GM18868 (cell line): ENCODE results near the gene ARHGEF9.
A peak's percentile ranks its signal among the peaks of the same experiment; 100 is the strongest.
"Not testable (repeated sequence)": the region's sequence is repeated elsewhere in the genome, so short reads cannot be mapped to it uniquely, and the experiment has no call there.

Experiments
- ATAC-seq: cut with Tn5 transposase; IDR thresholded peaks from one replicate; pipeline ENCODE4 v1.9.1; 2021; ENCODE audit warnings: mild to moderate bottlenecking, moderate library complexity; ENCODE audit not compliant: unreplicated experiment

ARHGEF9 gene

GRCh38 chrX:63784902-63785707 is at the start of gene ARHGEF9:
TSS of gene ARHGEF9 (minus strand) at chrX:63785214. CDS start at chrX:63785145, 69 bp downstream.
- peak; percentile 64 for ATAC-seq

DNA sequence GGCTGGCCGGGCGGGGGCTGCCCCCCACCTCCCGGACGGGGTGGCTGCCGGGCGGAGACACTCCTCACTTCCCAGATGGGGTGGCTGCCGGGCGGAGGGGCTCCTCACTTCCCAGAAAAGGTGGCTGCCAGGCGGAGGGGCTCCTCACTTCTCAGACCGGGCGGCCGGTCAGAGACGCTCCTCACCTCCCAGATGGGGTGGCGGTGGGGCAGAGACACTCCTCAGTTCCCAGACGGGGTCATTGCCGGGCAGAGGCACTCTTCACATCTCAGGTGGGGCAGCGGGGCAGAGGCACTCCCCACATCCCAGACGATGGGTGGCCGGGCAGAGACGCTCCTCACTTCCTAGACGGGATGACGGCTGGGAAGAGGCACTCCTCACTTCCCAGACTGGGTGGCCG is 40.4 kb upstream of the ARHGEF9 start:
- not testable (repeated sequence) for ATAC-seq

- ATAC-seq = no peak
Observed at GRCh38 chrX:63818156-63818555, 33.1 kb upstream of the ARHGEF9 start.

DNA sequence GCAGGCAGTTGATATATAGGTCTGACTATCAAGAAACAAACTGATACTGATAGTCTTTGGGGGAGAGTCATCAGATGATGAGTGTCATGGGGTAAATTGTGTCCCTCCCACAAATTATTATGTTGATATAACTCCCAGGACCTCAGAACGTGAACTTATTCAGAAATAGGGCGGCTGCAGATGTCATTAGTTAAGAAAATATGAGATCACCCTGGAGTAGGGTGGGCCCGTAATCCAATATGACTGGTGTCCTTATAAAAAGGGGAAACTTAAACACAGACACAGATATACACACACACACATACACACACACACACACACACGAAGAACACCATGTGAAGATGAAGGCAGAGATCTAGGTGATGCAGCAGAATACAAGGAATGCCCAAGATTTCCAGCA is 32.7 kb upstream of the ARHGEF9 start:
- ATAC-seq = no peak

- ATAC-seq = no peak
Observed at GRCh38 chrX:63812823-63813222, 27.8 kb upstream of the ARHGEF9 start.

GRCh38 chrX:63810746-63811145 is 25.7 kb upstream of the ARHGEF9 start:
- ATAC-seq = no peak

- no peak for ATAC-seq
Observed at GRCh38 chrX:63809173-63809572, 24.2 kb upstream of the ARHGEF9 start.

DNA sequence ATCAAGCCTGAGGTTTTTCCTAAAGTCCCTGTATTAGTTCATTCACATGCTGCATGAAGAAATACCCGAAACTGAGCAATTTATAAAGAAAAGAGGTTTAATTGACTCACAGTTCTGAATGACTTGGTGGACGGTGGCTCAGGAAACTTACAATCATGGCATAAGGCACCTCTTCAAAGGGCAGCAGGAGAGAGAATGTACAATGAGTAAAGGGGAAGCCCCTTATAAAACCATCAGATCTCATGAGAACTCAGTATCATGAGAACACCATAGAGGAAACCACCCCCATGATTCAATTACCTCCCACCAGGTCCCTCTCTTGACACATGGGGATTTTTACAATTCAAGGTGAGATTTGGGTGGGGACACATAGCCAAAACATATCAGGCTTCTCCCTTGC is 10.4 kb upstream of the ARHGEF9 start:
- ATAC-seq = not testable (repeated sequence)

DNA sequence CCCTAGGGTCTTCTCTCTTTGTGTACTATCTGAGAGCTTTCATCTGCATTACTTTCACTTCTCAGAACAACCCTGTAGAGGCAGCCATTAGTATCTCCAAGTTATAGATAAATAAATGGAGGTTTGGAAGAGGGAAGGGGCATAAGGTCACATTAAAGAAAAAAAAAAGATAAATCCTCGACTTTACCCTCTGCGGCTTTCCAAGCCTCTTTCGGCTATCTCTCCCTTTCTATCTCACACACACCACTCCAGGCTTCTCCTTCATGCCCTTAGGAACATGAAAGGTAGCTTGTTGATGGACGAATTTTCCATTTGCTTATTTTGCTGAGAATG is 660 bp upstream of the ARHGEF9 start:
- ATAC-seq = peak; percentile 44

GRCh38 chrX:63784346-63784901 is 590 bp downstream of the ARHGEF9 start:
- peak; percentile 10 for ATAC-seq

DNA sequence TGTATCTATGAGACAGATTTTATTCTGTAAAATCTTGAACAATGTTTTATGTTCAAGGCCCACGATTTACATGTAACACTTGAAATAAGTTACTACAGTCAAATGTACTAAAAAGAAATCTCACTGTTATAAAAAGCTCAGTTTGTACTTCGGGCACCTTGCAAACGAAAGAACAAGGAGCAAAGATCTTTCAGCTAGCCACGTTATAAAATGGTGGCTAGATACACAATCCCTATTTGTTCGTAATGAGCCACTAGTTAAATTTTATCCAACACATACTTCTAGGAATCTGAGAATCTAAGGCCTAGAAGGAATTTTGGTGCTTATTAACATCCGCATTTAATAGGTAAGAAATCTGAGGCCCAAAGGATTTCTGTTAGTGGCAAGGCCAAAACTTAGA is 2.5 kb downstream of the ARHGEF9 start:
- ATAC-seq = no peak

DNA sequence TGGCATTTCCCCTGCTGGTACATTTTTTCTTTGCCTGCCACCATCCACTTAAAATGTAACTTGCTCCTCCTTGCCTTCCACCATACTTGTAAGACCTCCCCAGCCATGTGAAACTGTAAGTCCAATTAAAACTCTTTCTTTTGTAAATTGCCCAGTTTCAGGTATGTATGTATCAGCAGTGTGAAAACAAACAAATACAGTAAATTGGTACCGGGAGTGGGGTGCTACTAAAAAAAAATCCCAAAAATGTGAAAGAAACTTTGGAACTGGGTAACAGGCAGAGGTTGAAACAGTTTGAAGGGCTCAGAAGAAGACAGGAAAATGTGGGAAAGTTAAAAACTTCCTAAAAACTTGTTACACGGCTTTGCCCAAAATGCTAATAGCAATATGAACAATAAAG is 16.3 kb downstream of the ARHGEF9 start:
- no peak for ATAC-seq

- ATAC-seq = no peak
Observed at GRCh38 chrX:63765712-63766111, 19.3 kb downstream of the ARHGEF9 start.

- ATAC-seq = no peak
Observed at GRCh38 chrX:63764946-63765345, 20.1 kb downstream of the ARHGEF9 start.

DNA sequence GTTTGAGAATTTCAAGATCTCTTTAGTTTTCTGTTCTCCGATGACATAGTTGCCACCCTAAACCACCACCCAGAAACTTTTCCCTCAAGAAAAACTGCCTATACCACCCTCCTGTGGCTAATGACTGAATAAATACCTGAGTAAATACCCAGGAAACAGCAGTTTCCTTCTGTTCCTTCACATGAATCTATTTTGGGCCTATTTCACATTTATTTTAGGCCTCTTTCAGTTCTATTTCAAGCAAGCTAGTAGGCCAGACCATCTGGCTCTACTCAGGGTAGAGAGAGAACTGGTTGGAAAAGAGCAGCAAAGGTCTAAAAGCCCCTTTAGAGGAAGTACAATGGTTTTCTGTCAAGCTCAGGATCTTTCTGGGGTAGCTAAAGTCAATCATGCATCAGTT is 23.4 kb downstream of the ARHGEF9 start:
- ATAC-seq = peak; percentile 84

- ATAC-seq = peak; percentile 18
Observed at GRCh38 chrX:63758011-63758410, 27.0 kb downstream of the ARHGEF9 start.

DNA sequence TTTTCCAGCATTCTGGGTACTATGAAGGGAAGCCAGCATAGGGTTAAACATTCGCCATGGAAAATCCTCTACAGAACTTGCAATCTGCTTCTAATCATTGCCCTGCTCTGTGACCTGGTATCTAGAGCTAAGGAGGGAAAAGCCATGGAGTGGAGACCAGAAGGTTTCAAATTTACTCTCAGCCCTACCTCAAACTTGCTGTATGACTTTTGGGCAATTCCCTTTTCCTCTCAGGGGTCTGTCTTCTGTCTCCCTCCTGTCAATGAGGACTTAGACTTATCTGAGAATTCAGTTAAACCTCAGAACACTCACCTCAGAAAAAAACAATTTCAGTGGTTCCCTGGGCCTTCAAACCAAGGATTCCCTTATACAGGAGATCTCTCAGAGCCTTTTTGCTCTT is 29.1 kb downstream of the ARHGEF9 start:
- ATAC-seq = peak; percentile 40

- ATAC-seq = peak; percentile 87
Observed at GRCh38 chrX:63754860-63755579, 30.0 kb downstream of the ARHGEF9 start.

GRCh38 chrX:63754136-63754859 is 30.7 kb downstream of the ARHGEF9 start:
- peak; percentile 31 for ATAC-seq

- no peak for ATAC-seq
Observed at GRCh38 chrX:63751481-63751880, 33.5 kb downstream of the ARHGEF9 start.

- no peak for ATAC-seq
Observed at GRCh38 chrX:63750811-63751210, 34.2 kb downstream of the ARHGEF9 start.
